Activated CD4-positive, alpha-beta T cell treated with anti-CD3 and anti-CD28 coated beads for 24 hours (primary cell): Measurements from ENCODE around the gene G0S2.
A peak's percentile ranks its signal among the peaks of the same experiment; 100 is the strongest.

ENCODE experiments used
- DNase-seq, 2 donors: peaks; one replicate each; pipeline ENCODE4 v3.0.0-alpha.2; 2020; ENCODE audit warnings: low read depth in 2 of 2

Gene G0S2, protein sequence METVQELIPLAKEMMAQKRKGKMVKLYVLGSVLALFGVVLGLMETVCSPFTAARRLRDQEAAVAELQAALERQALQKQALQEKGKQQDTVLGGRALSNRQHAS

DNA sequence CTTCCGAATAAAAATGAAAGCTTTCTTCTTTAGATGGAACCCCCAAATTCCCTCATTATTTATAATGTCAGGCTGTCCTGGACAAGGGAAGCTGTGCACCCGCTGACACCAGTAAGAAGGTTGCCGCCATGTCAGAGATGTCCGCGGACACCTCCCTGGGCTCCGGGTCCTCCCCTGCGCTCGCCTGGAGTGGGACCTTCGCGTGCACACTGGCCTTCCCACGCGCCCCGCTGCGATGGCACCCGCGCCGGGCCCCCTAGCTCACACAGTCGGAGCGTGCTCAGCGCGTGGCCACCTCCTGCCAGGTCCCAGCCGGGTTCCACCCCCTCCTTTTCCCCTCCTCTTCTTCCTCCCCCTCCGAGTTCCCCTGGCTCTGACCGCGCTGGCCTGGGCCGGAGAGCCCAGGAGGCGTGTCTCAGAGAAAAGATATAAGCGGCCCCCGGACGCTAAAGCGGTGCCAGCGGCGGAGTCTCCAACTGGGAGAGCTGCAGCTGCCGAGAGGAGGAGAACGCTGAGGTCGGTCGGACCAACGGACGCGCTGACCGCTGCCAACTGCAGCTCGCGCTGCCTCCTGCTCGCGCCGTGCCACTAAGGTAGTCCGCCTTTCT lies at the start of gene G0S2:
TSS of gene G0S2 (plus strand) at position 456 of the 608 bp plus-strand sequence. CDS start 273 bp downstream, outside the sequence.
- peak; percentile 13 to 22 for DNase-seq

DNA sequence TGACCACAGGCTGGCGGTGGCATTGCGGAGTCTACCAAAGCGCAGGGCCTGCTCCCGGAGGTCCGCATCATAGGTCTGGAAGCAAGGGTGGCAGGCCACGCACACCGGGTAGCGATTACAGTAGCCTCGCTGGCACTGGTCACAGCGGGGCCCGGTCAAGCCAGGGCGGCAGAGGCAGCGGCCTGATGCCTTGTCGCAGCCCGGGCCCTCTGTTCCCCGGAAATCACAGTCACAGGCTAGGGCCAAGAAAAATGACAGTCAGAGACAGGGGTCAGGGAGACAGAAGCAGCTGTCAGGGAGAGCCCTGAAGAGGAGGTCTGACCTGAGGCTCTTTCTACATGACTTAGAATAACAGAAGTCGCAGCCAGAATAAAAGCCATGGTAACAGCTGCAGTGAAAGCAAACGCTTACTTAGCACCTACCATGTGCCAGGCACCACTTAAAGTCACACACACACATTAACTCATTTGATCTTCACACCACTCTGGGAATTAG lies 49.4 kb upstream of the G0S2 start:
- no peak for DNase-seq

DNA sequence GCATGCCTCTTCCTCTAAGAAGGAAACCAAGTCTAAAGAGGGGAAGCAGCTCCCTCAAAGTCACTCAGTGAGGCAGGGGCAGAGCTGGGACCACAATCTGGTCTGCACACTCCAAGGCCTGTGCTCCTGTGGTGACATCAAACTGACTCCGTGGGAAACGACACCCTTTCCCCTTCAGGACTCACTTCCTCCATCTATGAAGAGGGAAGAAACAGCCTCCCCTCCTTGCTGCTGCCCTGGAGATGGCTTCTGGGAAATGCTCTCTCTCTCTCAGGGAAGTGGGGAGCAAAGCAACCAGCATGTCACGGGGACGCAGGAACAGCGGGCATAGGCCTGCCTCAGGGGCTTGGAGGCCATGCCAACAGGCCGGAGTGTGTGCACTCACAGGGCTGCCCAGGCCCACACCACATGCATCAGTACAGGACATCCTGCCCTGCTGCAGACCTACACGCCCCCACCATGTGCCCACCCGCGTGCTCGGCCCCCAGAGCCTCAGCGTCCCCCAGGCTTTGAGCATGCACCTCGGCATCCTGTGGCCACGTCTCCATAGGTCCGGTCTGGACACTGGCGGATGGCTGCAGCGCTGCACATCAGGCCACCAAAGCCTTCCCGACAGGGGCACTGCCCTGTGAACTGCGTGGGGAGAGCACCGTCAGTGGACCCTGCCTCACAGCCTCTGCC lies 48.7 kb upstream of the G0S2 start:
- DNase-seq, result no peak

DNA sequence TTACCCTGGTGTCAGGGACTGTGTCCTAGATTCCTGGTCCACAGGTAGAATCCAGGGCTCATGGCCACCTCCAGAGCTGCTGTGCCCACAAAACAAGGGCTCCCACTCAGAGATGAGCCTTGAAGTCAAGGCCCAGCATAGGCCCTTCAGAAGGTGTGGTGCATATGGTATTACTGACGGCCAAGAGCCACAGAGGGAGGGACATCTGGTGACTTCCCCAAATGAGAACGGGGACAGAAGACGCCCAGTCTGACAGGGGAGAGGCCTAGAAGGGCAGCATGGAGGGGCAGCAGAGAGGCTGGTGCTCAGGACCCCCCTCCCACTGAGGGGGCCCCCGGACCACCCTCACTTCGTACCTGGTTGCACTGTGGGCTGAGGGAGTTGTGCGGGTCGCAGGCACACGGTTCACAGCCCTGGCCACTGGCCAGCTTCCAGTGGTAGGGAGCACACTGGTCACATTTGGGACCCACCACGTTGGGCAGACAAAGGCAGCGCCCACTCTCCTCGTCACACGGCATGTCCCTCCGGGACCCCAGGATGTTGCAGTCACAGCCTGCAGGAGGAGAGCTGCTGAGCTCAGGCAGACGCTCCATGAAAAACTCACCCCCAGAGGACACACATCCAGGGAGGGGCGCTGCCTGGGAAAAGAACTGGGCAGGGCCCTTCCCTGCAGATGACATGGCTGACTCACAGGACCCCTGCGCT lies 48.0 kb upstream of the G0S2 start:
- no peak for DNase-seq

DNA sequence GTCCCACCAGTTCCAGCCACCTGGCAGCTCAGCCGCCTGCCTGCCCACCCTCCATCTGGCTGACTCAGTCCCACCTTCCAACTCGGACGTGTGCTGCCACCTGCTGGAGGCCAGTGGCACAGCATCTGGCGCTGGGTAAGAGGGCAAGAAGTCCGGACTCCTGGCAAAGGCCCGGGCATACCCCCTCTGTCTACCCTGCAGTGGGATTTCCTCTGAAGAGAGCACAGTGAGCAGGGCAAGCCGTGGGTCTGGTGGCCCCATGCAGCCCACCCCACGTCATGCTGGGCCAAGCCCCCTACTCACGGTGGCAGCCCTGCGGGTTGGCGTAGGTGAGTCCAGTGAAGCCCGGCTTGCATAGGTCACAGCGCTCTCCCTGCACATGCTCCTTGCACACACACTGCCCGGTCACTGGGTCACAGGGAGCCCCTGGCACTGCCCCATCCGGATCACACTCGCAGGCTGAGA lies 47.4 kb upstream of the G0S2 start:
- peak; percentile 77 to 80 for DNase-seq

DNA sequence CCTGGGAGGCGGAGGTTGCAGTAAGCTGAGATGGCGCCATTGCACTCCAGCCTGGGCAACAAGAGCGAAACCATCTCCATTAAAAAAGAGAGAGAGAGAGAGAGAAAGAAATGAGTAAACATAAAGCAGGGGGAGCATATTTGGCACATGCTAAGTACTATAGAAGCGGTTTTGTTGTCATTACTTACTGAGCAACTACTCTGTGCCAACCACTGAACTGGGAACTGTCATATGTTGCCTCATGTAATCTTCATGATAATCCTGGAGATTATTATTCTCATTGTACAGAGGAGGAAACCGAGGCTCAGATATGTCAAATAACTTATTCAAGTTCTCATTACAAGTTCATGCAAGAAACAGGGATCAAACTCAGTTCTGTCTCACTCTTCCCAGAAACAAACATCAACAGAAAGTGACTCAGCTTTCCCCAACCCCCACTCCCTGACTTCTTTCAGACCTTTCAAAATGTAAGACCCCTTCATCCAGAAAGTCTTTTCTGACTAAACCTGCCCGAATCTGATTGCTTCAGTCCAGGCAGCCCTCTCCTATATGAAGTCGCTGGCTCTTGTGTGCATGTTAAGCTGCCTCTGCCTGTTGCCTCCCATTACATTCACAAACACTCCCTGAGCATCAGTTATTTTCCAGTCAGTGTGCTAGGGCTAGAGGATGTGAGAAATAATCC lies 46.5 kb upstream of the G0S2 start:
- no peak for DNase-seq

DNA sequence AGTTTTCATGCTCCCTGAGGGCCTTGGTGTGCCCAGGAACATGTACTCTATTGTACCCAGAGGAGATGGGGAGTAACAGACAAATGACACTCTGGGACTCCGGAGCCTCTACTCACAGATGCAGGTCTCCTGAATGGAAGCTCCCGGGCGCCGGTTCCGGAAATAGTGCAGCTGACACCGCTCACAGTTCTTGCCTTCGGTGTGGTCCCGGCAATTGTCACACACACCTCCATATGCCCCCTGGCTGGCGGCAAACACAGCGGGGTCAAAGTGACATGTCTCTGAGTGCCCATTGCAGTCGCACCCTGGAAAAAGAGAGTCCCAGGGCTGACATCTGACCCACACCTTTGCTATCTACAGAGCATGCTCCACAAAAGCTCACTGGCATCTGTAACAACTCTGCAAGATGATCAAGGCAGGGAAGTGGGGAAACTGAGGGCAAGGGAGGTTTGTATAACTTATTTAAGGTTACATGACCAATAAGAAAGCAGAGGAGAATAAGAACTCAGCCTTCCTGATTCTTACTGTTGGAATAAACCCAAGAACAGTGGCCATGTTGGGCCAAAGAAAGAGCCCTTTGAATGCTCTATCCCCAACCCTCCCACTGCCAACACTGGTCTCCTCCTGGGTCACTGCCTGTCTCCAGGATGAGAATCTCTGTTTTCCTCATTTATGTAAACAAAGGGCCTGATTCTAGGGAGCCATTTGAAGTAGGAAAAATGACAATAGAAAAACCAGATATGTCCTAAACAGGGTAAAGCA lies 45.4 kb upstream of the G0S2 start:
- no peak for DNase-seq

DNA sequence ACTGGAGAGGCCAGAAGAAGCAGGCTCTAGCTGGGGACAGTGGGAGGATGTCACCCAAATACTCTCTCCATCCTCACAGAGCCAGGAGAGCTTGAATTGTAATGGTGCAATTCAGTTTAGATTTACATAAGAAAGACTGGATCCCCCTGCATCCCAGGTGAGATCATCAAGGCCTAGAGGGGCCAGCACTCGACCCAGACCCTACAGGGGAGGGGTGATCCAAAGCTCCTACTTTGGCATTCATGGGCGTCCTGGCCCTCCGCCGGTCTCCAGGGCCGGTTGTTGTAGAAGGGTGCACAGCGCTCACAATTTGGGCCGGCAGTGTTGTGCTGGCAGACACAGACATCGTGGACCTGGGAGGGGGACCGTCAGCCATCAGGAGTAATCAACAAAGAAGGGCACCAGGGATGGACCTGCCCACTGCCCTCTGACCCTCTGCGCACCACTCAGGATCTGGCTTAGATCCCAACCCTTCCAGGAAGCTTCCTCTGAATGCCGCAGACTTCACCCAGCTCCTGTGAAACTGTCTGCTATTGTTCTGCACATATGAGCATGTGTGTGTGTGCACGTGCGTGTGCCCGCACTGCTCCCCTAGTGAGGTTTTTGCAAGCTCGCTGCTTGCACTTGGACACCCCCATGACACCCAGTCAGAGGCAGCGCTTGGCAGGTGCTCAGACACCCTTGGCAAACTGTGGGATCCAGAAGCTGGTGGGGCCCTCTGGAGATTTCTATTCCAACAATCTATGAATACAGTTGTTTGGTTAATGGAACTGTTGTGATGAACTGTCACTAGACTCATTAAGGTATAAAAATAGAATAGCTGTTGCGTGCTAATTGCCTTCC lies 44.6 kb upstream of the G0S2 start:
- no peak for DNase-seq

DNA sequence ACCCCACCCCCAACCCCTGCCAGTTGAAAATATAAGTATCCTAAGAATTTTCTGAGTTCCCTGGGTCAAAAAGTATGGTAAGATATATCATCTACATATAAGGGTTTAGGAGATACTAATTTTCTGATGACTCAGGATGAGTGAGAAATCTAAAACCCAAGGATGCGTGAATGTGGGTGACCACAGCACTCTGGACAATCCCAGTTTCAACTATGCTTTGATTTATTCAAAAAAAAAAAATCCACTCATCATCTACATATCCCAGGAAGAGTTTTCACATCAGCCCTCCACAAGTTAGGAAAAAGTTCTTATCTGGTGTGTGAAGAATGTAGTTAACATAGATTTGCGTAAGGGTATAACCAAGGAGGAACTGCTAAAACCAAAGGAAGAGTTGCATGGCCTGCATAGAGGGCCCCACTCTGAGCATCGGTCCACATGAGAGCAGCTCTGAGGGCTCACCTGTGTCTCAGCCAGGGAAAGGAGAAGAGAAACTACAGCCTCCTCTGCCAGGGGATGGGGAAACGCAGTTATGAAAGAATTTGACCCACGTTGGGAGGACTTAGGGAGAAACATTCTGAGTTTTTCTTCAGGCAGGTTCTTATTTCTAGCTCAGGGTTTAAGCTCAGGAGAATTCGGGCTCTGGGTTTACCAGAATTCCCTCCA lies 41.7 kb upstream of the G0S2 start:
- no peak for DNase-seq

DNA sequence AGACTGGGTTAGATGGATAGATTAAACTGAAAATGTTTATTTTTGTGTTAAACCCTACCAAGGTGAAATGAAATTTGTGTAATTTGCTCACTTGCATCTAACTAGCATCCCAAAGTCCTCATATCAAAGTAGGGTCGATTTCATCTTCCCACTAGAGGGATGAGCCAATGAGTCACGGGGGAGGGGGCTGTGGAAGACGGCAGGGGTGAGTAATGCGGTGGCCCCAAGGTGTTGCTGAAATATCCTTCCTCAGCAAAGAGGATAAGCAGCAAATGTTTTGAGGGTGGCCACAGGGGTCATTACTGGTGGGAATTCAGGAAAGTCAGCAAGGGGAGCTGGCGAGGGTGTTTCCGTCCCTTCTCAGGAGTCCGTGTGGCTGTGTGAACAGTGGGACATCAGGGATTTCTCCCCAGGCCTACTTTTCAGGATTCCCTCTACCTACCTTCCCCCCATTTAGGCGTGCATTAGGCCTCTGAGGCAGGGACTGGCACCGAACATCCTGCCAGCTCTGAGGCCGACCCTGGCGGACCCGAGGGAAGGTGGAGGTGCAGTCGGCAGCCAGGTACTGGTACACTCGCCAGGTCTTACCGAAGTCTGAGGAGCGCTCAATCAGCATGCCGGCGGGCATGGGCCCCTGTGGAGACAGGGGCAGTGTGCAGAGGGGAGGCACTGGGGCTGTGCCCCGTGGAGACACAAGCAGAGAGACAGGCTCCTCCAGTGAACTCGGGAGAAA lies 41.0 kb upstream of the G0S2 start:
- DNase-seq, result no peak

DNA sequence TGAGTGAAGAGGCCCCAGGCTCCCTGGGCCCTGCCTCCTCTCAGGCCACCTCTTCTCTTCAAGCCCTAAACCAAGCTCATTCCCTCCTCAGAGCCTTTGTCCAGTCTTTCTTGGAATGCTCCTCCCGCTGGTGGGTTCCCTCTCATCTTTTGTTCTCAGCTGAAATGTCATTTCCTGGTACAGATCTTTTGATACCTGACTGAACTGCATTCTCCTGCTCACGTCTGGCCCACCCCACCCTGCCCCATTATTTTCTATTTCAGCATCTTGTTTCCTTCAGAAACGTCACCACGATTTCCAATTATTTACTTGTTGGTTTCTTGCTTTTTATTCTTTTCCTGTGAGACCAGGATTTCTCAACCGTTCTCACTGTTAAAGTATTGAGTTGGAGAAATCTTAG lies 39.4 kb upstream of the G0S2 start:
- no peak for DNase-seq

DNA sequence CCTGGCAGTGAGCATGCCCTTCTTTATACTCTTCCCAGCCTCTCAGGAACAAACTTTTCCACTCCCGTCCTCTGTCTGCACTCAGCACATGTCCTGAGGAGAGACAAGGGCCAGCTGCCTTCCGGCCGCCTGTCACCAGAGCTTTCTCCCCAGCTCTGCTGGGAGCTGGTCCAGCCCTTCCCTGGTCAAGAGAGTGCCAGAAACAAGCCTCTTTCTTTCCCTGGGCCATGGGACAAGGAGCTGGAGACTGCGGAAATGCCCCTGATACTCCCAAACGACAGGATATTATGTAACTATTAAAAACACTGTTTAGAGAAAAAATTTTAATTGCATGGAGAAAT lies 33.4 kb upstream of the G0S2 start:
- no peak for DNase-seq

DNA sequence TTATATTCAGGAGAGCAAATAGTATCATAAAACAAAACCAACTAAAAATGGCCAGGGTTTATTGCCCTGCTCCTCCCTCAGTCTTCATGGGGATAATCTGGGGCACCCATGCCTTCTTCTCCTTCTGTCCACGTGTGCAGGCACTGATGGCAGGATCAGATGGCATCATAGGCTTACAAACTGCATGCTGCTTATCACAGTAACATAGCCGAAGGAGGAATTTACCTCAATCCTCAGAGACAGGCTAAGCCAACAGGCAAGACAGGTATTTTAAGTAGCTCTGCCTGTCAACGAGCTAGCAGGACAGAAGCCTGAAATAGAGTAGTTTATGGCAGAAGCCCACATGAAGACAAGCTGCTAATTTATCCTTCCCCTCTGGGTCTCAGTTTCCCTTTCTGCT lies 32.4 kb upstream of the G0S2 start:
- DNase-seq, result no peak

DNA sequence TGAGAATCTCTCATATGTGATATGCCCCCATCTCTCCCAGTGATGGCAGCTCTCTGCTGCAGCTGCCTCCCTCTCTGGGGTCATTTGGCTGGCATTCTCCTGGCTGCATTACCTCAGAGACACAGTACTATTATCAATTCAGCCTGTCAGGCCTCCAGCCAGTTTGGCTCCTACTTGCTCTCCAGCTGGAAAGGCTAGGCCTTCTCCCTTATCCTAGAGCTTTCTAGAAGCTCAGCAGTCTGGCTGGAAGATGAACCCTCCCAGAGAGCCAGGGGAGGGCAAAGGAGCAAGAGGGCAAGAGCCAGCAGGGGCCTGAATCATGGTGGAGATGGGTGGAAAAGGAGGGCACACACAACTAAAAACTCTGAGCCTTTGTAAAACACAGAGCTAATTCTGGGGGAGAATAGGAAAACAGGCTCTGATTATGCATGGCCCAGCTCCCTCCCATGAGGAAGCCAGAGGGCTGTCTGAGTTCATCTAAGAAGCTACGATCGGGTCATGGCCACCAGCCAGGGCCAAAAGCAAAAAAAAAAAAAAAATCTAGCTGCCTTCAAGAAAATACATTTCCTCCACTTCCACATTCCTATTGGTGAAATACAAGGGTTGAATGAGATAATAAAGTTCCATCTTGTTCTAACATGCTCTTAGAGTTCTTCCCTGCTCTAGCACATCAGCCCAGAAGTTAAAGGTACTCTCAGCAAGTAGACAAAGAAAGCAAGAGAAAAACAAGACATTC lies 31.8 kb upstream of the G0S2 start:
- DNase-seq, result no peak

DNA sequence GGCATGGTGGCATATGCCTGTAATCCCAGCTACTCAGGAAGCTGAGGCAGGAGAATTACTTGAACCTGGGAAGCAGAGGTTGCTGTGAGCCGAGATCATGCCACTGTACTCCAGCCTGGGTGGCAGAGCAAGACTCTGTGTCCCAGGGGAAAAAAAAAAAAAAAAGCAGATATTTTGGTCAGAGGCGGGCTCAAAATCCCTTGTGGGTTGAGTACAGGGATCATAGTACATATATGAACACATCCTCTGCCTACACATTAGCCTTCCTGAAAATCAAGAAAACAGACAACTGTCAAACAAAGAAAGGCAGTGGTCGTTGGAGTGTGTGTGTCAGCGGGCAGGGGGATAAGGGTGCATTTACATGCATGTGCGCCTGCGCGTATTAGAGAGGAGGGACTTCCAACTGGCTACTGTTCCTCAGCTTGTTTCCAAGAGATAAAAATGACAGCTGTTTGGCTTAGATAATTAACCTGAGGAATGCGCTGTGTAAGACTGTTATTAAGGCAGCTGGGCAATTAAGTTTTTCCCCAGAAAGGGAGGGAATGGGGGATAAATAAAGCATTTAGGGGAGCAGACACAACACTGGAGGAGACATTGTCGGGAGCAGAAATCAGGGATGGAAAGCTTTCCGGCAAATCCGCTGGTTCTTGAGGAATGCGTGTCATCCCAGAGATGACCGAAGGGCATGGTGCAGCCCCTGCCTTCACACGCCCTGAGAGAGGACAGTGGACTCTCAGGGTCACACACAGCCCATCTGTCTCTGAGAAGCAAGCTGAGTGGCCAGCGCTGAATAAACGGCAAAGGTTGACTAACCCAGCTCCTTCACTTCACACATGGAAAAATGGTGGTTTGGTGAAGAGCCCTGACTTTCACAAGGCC lies 29.4 kb upstream of the G0S2 start:
- DNase-seq, result no peak

DNA sequence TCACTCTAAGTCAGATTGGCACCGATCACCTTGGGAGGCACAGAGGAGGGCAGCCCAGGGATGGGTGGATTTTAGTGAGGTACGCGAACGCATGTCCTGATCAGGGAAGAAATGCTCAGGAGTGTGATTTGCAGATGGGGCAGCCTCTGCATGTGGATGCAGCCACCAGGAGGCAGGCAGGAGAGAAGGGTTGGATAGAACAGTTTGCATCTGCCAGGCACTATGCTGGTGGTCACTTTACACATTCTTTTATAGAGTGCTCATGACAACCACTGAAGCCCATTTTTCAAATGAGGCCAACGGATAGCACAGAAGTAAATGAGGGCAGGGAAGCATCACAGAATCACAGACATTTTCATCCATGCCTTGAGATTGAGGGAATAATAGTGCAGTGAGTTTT lies 28.7 kb upstream of the G0S2 start:
- no peak for DNase-seq

DNA sequence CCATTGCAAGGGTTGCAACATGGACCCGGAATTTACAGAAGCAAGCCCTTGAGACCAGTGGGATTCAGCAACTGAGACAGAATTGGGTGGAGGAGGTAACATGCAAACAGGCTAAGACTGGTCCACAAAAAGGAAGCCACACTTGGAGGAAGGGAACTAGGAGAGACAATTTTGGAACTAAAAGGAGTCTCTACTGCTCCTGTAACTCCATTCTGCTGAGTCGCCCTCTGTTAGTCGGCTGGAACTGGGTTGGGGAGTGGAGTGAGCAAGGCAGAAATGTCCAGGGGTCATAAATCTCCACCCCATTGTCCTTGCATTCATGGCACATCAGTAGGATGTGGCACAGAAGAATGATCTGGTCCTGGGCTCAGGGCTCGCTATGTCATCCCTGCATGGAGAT lies 28.1 kb upstream of the G0S2 start:
- no peak for DNase-seq

DNA sequence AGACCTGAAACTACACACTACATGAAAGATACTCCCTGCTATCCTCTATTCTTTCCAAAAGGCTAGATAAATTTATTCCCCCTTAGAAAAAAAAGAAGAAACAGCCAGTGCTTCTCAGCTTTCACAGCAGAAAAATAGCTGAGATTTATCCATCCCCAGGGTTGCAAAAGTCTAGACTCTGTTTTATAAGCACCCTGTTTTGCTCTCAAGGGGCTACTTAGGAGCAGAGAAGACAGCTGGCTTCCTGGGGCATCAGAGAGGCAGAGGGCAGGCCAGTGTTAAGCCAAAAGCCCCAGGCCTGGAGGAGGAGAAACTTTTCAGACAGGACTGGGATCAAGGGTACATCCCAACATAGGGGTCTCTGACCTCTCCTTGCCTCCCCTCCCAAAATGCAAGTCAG lies 26.9 kb upstream of the G0S2 start:
- no peak for DNase-seq
